DOHH2 (cell line): ENCODE data around the gene SMARCA4.
A peak's percentile ranks its signal among the peaks of the same experiment; 100 is the strongest.
"Not testable (repeated sequence)": the region's sequence is repeated elsewhere in the genome, so short reads cannot be mapped to it uniquely, and the experiment has no call there.

Experiments used
- H3F3A ChIP-seq: fragments of 200-600 bp; sonication (generic), shearing (Covaris generic); 2 replicates; pipeline ENCODE4 v1.6.0; 2016; ENCODE audit warnings: antibody characterized with exemption, mild to moderate bottlenecking; ENCODE audit not compliant: control insufficient read depth, insufficient read depth
- H3K27ac ChIP-seq: fragments of 200-600 bp; sonication (generic); 2 replicates; pipeline ENCODE4 v1.5.1; 2014; ENCODE audit warnings: low read depth, mild to moderate bottlenecking, low read length, moderate library complexity
- H3K27me3 ChIP-seq: fragments of 200-600 bp; sonication (generic); 2 replicates; pipeline ENCODE4 v1.6.1; 2014; ENCODE audit warnings: mild to moderate bottlenecking, low read length, mixed read lengths; ENCODE audit not compliant: control insufficient read depth
- H3K36me3 ChIP-seq: fragments of 200-600 bp; sonication (generic); 2 replicates; pipeline ENCODE4 v1.6.1; 2014; ENCODE audit warnings: mild to moderate bottlenecking, low read length, moderate library complexity, mixed read lengths; ENCODE audit not compliant: control insufficient read depth
- H3K4me1 ChIP-seq: fragments of 200-600 bp; sonication (generic); 2 replicates; pipeline ENCODE4 v1.6.1; 2014; ENCODE audit warnings: mild to moderate bottlenecking, low read length, mixed read lengths; ENCODE audit not compliant: control insufficient read depth
- H3K4me2 ChIP-seq: fragments of 200-600 bp; sonication (generic); 2 replicates; pipeline ENCODE4 v1.6.0; 2014; ENCODE audit warnings: mild to moderate bottlenecking, low read length, moderate library complexity
- H3K4me3 ChIP-seq: fragments of 200-600 bp; sonication (generic); 2 replicates; pipeline ENCODE4 v1.5.1; 2014; ENCODE audit warnings: mild to moderate bottlenecking, low read length, mixed read lengths
- H3K79me2 ChIP-seq: fragments of 200-600 bp; sonication (generic); 2 replicates; pipeline ENCODE4 v1.6.1; 2014; ENCODE audit warnings: mild to moderate bottlenecking, low read length, mixed read lengths; ENCODE audit not compliant: control insufficient read depth
- H3K9me2 ChIP-seq: fragments of 200-600 bp; sonication (generic); replicated peaks from 2 replicates; pipeline ENCODE4 v1.6.1; 2014; ENCODE audit warnings: mild to moderate bottlenecking, low read length, mixed read lengths; ENCODE audit not compliant: control insufficient read depth
- H3K9me3 ChIP-seq: fragments of 200-600 bp; sonication (generic); 2 replicates; pipeline ENCODE4 v1.6.1; 2014; ENCODE audit warnings: antibody characterized with exemption, low read length, mixed read lengths; ENCODE audit not compliant: control insufficient read depth, insufficient read depth
- H4K20me1 ChIP-seq: fragments of 200-600 bp; sonication (generic); 2 replicates; pipeline ENCODE4 v1.6.0; 2014; ENCODE audit warnings: low read depth, mild to moderate bottlenecking, antibody characterized with exemption, low read length, moderate library complexity; ENCODE audit not compliant: control insufficient read depth, insufficient read depth
- CTCF ChIP-seq: fragments of 200-600 bp; sonication (generic); IDR thresholded peaks from one replicate; pipeline ENCODE4 v1.5.1; 2014; ENCODE audit warnings: antibody characterized with exemption, mild to moderate bottlenecking, low read depth, low read length; ENCODE audit not compliant: poor library complexity, severe bottlenecking
- EZH2phosphoT487 ChIP-seq: fragments of 200-600 bp; sonication (generic); IDR thresholded peaks from 2 replicates; pipeline ENCODE4 v1.6.1; 2017; ENCODE audit warnings: borderline replicate concordance, mild to moderate bottlenecking, antibody characterized with exemption, low read length, moderate library complexity, mixed read lengths

Gene SMARCA4

GRCh38 chr19:10935371-10936059, 25.3 kb upstream of the SMARCA4 start:
- Histone ChIP-seq H3K79me2 (peaks cover 18% of the 10 kb centered on the region), H3K9me2 (no peaks in the 10 kb centered on the region), H3K9me3 (no peaks in the 10 kb centered on the region), H4K20me1 (no peaks in the 10 kb centered on the region), H3K4me1 (peaks cover 7% of the 10 kb centered on the region), H3K36me3 (peaks cover 3% of the 10 kb centered on the region), H3K27ac (no peak overlapping the region), H3K4me2 (no peak overlapping the region), H3K27me3 (no peaks in the 10 kb centered on the region), H3F3A (peaks cover 2% of the 10 kb centered on the region; the same call in 1 of the 2 replicates), H3K4me3 (no peak overlapping the region)
- TF ChIP-seq CTCF, result no peak
- TF ChIP-seq EZH2phosphoT487, result no peak

GRCh38 chr19:10936661-10937084, 24.2 kb upstream of the SMARCA4 start:
- Histone ChIP-seq H3K27me3 (no peaks in the 10 kb centered on the region), H3K4me2 (no peak overlapping the region), H4K20me1 (no peaks in the 10 kb centered on the region), H3K79me2 (peaks cover 12% of the 10 kb centered on the region), H3K4me1 (peaks cover 8% of the 10 kb centered on the region), H3F3A (peaks cover 2% of the 10 kb centered on the region; the same call in 1 of the 2 replicates), H3K27ac (no peak overlapping the region), H3K9me3 (no peaks in the 10 kb centered on the region), H3K9me2 (no peaks in the 10 kb centered on the region), H3K36me3 (no peaks in the 10 kb centered on the region; the same call in 1 of the 2 replicates), H3K4me3 (no peak overlapping the region)
- TF ChIP-seq EZH2phosphoT487 (no peak), CTCF (peak; percentile 54)

GRCh38 chr19:10941649-10942048, 19.2 kb upstream of the SMARCA4 start:
- not testable (repeated sequence) for H3K27me3 ChIP-seq, H3K4me2 ChIP-seq, H4K20me1 ChIP-seq, H3K9me2 ChIP-seq, H3K36me3 ChIP-seq, H3K9me3 ChIP-seq, H3F3A ChIP-seq, H3K4me3 ChIP-seq, H3K27ac ChIP-seq, H3K79me2 ChIP-seq
- peaks cover 26% of the 10 kb centered on the region for H3K4me1 ChIP-seq

GRCh38 chr19:10943412-10943811, 17.4 kb upstream of the SMARCA4 start:
- H3F3A ChIP-seq, H3K4me3 ChIP-seq, H4K20me1 ChIP-seq, H3K9me3 ChIP-seq, H3K36me3 ChIP-seq, H3K9me2 ChIP-seq, H3K27me3 ChIP-seq, H3K79me2 ChIP-seq, H3K4me2 ChIP-seq, H3K27ac ChIP-seq: not testable (repeated sequence)
- peaks cover 22% of the 10 kb centered on the region for H3K4me1 ChIP-seq
